ENCODE results near the gene POLG2. TPM values are rescaled to one million over a fixed set of nuclear protein-coding genes. Genes with fewer than 3 reads are reported as not detected.
"Not testable (repeated sequence)": the region's sequence is repeated elsewhere in the genome, so short reads cannot be mapped to it uniquely, and the experiment has no call there.

Gene POLG2
- total RNA-seq, 1 donor from 2014 or later = 22.9 TPM

DNA sequence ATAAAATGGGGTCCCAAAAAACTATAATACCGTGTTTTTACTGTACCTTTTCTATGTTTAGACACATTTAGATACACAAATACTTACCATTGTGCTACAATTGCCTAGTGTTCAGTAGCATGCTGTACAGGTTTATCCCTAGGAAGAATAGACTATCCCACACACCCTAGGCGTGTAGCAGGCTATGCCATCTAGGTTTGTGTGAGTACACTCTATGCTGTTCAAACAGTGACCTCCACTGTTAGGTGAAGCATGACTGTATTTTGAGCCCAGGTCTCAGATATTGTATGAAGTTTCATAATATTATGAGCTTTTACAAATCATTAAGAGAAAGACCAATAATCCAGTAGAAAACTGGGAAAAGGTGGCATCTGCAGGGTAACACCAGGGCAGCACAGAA lies 24.3 kb downstream of the POLG2 start:
- no peaks in the 10 kb centered on the region for H3K9me3 Mint-ChIP-seq
- TF ChIP-seq, protein P1, sequence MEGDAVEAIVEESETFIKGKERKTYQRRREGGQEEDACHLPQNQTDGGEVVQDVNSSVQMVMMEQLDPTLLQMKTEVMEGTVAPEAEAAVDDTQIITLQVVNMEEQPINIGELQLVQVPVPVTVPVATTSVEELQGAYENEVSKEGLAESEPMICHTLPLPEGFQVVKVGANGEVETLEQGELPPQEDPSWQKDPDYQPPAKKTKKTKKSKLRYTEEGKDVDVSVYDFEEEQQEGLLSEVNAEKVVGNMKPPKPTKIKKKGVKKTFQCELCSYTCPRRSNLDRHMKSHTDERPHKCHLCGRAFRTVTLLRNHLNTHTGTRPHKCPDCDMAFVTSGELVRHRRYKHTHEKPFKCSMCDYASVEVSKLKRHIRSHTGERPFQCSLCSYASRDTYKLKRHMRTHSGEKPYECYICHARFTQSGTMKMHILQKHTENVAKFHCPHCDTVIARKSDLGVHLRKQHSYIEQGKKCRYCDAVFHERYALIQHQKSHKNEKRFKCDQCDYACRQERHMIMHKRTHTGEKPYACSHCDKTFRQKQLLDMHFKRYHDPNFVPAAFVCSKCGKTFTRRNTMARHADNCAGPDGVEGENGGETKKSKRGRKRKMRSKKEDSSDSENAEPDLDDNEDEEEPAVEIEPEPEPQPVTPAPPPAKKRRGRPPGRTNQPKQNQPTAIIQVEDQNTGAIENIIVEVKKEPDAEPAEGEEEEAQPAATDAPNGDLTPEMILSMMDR (conservative IDR thresholded peaks at IDR 0.05) = no peak
- no peak overlapping the region for H3K27ac Mint-ChIP-seq
- H3K4me1 Mint-ChIP-seq (ENCODE audit: unreplicated experiment) = no peaks in the 10 kb centered on the region
- no peak overlapping the region for H3K4me3 Mint-ChIP-seq
- H3K27me3 Mint-ChIP-seq = no peaks in the 10 kb centered on the region
- H3K36me3 Mint-ChIP-seq = peaks cover 5% of the 10 kb centered on the region
- no peak for DNase-seq (ENCODE audit: extremely low spot score, unreplicated experiment)

DNA sequence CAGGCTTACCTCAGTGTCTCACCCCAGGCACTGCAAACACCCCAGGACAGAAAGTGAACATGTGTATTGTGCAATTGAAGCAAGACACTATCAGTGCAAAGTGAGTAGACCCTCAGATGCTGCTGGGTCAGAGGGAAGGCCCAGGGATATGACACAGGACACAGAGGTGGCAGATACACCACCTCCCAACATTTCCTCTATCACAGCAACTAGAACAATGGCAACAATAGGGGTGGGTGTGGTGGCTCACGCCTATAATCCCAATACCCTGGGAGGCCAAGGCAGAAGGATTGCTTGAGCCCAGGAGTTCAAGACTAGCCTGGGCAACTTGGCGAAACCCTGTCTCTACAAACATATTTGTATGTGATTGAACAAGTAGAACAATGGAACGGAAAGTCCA lies 25.4 kb downstream of the POLG2 start:
- H3K27me3 Mint-ChIP-seq = no peaks in the 10 kb centered on the region
- no peaks in the 10 kb centered on the region for H3K36me3 Mint-ChIP-seq
- TF ChIP-seq, protein P1 (conservative IDR thresholded peaks at IDR 0.05) = no peak
- no peaks in the 10 kb centered on the region for H3K4me1 Mint-ChIP-seq (ENCODE audit: unreplicated experiment)
- no peak overlapping the region for H3K4me3 Mint-ChIP-seq
- no peak for DNase-seq (ENCODE audit: extremely low spot score, unreplicated experiment)
- H3K9me3 Mint-ChIP-seq = peaks cover under 1% of the 10 kb centered on the region
- H3K27ac Mint-ChIP-seq = no peak overlapping the region

DNA sequence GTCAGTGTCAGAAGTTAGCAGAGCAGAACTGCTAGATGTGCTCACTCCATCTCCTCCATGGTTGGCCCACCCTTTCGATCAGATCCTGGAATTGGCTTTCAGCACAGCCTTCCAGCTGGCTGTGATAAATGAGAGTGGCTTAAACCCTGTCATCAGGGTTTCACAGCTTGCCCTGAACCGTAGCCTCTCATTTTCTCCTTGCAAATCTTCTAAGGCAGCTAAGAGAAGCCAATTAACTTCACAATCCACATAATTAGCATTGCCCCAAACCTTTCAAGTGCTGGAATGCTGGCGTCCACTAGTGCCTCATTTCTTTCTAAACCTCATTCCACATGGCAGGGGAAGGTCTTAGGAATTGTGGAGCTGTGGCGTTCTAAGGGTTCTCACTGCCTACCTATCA lies 26.2 kb downstream of the POLG2 start:
- no peaks in the 10 kb centered on the region for H3K36me3 Mint-ChIP-seq
- H3K4me1 Mint-ChIP-seq (ENCODE audit: unreplicated experiment) = no peaks in the 10 kb centered on the region
- H3K4me3 Mint-ChIP-seq = no peak overlapping the region
- TF ChIP-seq, protein P1 (conservative IDR thresholded peaks at IDR 0.05) = no peak
- H3K27me3 Mint-ChIP-seq = no peaks in the 10 kb centered on the region
- H3K27ac Mint-ChIP-seq = no peak overlapping the region
- DNase-seq (ENCODE audit: extremely low spot score, unreplicated experiment) = no peak
- peaks cover 4% of the 10 kb centered on the region for H3K9me3 Mint-ChIP-seq

DNA sequence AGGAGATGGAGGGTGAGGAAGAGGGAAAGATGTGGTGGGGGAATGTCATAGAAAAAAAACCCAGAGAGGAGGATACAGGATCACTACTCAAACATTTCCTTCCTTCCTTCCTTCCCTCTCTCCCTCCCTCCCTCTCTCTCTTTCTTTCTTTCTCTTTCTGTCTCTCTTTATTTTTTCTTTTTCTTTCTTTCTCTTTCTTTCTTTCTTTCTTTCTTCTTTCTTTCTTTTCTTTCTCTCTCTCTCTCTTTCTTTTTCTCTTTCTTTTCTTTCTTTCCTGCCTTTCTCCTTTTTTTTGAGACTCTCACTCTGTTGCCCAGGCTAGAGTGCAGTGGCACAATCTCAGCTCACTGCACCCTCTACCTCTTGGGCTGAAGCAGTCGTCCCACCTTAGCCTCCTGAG lies 30.0 kb downstream of the POLG2 start:
- H3K27me3 Mint-ChIP-seq; H3K4me1 Mint-ChIP-seq (ENCODE audit: unreplicated experiment): not testable (repeated sequence)

DNA sequence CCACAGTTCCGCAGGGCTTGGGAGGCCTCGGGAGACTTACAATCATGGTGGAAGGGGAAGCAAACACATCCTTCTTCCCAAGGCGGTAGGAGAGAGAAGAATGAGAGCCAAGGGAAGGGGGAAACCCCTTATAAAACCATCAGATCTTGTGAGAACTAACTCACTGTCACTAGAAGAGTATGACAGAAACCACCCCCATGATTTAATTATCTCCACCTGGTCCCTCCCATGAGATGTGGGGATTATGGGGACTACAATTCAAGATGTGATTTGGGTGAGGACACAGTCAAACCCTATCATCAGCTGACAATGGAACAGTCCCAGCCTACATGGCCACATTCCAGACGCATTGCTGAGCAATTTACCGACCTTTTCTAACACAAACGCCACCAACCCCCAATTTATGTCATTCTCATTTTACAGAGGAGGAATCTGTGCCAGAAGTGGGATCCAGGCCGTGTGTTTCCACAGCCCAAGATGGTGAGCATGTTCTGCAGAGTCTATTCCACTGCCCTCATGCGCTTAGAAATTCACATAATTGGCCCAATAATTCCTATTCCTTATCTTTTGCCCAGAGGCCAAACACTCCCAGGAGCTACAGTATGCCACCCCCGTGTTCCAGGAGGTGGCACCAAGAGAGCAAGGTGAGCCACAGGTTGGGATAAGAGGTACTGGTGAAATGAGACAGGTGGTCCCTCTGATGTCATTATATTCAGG lies 30.7 kb downstream of the POLG2 start:
- H3K4me1 Mint-ChIP-seq (ENCODE audit: unreplicated experiment) = no peaks in the 10 kb centered on the region
- H3K4me3 Mint-ChIP-seq = no peak overlapping the region
- H3K27ac Mint-ChIP-seq = no peak overlapping the region
- no peak for DNase-seq (ENCODE audit: extremely low spot score, unreplicated experiment)
- no peaks in the 10 kb centered on the region for H3K27me3 Mint-ChIP-seq
- TF ChIP-seq, protein P1 (conservative IDR thresholded peaks at IDR 0.05) = no peak
- peaks cover 4% of the 10 kb centered on the region for H3K9me3 Mint-ChIP-seq
- no peaks in the 10 kb centered on the region for H3K36me3 Mint-ChIP-seq

More for the DNA sequence above, 30.0 kb downstream of the POLG2 start:
- not testable (repeated sequence) for DNase-seq (ENCODE audit: extremely low spot score, unreplicated experiment); H3K9me3 Mint-ChIP-seq; H3K36me3 Mint-ChIP-seq; H3K4me3 Mint-ChIP-seq; H3K27ac Mint-ChIP-seq

DNA sequence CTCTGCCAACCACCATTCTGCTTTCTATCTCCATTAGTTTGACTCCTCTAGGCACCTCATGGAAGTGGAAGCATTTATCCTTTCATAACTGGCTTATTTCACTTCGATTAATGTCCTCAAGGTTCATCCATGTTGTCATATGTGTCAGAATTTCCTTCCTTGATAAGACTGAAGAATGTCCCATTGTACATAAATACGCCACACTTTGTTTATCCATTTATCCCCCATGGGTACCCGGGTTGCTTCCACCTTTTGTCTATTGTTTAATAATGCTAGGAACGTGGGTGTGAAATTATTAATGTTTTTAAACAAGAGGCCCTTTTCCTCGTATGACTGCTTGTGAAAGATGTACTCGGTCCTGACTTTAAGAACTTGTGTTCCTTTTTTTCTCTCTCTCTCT lies 35.1 kb downstream of the POLG2 start:
- no peak overlapping the region for H3K27ac Mint-ChIP-seq
- no peaks in the 10 kb centered on the region for H3K36me3 Mint-ChIP-seq
- TF ChIP-seq, protein P1 (conservative IDR thresholded peaks at IDR 0.05) = no peak
- H3K27me3 Mint-ChIP-seq = no peaks in the 10 kb centered on the region
- no peak for DNase-seq (ENCODE audit: extremely low spot score, unreplicated experiment)
- H3K9me3 Mint-ChIP-seq = peaks cover 4% of the 10 kb centered on the region
- H3K4me3 Mint-ChIP-seq = no peak overlapping the region
- H3K4me1 Mint-ChIP-seq (ENCODE audit: unreplicated experiment) = no peaks in the 10 kb centered on the region
